ENCODE results near the gene TMEM135.

GRCh38 chr11:87022254-87022653 is 15.5 kb upstream of the TMEM135 start:
- TF ChIP-seq CTCF (IDR thresholded peaks at IDR 0.05) (no peak), EZH2 (IDR thresholded peaks at IDR 0.05) (no peak)

Data from neural progenitor cell (in vitro differentiated cells).